Measurements from ENCODE around the gene SUGP2. TPM values are rescaled to one million over a fixed set of nuclear protein-coding genes. Genes with fewer than 3 reads are reported as not detected.
A peak's percentile ranks its signal among the peaks of the same experiment; 100 is the strongest.

Gene SUGP2
- polyA plus RNA-seq, 6 donors from 2014 or later = 7.2 to 16.3 (median 9.2) TPM

DNA sequence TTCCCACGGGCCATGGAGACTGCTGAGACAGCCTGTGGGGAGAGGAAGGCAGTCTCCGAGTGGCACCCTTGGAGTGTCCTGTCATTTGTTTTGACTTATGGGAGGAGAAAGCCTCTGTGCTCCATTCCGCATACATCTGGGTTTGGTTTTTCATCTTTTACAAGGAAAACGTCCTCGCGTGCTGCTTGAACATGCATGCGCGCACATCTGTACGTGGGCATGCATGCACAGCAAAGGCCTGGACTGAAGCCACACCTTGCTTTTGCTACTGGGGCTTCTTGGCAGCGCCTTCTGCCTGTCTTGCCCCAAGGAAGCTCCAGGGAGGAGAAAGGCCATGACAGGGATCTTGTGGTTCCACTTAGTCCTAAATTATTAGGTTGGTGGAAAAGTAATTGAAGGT lies 44.0 kb downstream of the SUGP2 start:
- H3K27ac Mint-ChIP-seq = no peak overlapping the region
- H3K36me3 Mint-ChIP-seq = peaks cover 0 to 12% of the 10 kb centered on the region in 2 donors
- peaks cover 0 to 4% (median 0%) of the 10 kb centered on the region in 3 donors for H3K27me3 Mint-ChIP-seq
- H3K4me3 Mint-ChIP-seq = no peak overlapping the region
- ATAC-seq (ENCODE audit: low read depth in 2 of 2) (no peak), DNase-seq (no peak)
- peaks cover 0 to 4% (median 0%) of the 10 kb centered on the region in 3 donors for H3K4me1 Mint-ChIP-seq
- no peaks in the 10 kb centered on the region for H3K9me3 Mint-ChIP-seq

GRCh38 chr19:18987456-18987855 lies 45.9 kb downstream of the SUGP2 start:
- no peak overlapping the region for H3K27ac Mint-ChIP-seq
- no peaks in the 10 kb centered on the region for H3K36me3 Mint-ChIP-seq
- H3K4me1 Mint-ChIP-seq = peaks cover 0 to 4% (median 0%) of the 10 kb centered on the region in 3 donors
- H3K27me3 Mint-ChIP-seq = peaks cover 0 to 4% (median 3%) of the 10 kb centered on the region in 3 donors
- H3K4me3 Mint-ChIP-seq = no peak overlapping the region
- no peaks in the 10 kb centered on the region for H3K9me3 Mint-ChIP-seq
- no peak for DNase-seq
- ATAC-seq (ENCODE audit: low read depth in 2 of 2) = no peak

- no peak overlapping the region for H3K4me3 Mint-ChIP-seq
- ATAC-seq (ENCODE audit: low read depth in 2 of 2) (no peak), DNase-seq (no peak)
- peak overlapping the region in 1 of 6 donors; percentile 56 for H3K27ac Mint-ChIP-seq
- H3K4me1 Mint-ChIP-seq = peaks cover 0 to 4% (median 0%) of the 10 kb centered on the region in 3 donors
- no peaks in the 10 kb centered on the region for H3K36me3 Mint-ChIP-seq
- no peaks in the 10 kb centered on the region for H3K9me3 Mint-ChIP-seq
- peaks cover 0 to 11% (median 4%) of the 10 kb centered on the region in 3 donors for H3K27me3 Mint-ChIP-seq
Observed at GRCh38 chr19:18985257-18985656, 48.1 kb downstream of the SUGP2 start.

DNA sequence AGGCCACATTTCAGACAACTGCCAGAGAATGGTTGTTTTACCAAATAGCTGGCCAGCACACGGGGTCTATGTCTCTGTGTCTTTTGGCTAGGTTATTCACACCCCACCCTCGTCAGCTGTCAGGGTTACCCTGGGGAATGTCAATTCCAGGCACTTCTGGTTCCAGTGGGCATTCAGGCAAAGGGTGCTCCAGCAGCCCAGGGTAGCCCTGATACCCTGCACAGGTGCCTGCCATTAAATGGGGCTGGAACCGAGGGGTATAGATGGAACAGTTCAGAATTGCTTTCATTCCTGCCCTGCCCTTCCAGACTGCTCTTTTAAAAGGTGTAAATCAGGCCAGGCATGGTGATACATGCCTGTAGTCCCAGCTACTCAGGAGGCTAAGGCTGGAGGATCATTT lies 49.1 kb downstream of the SUGP2 start:
- H3K4me1 Mint-ChIP-seq = peaks cover 0 to 4% (median 0%) of the 10 kb centered on the region in 3 donors
- no peak overlapping the region for H3K4me3 Mint-ChIP-seq
- DNase-seq (no peak), ATAC-seq (ENCODE audit: low read depth in 2 of 2) (no peak)
- H3K9me3 Mint-ChIP-seq = no peaks in the 10 kb centered on the region
- H3K27ac Mint-ChIP-seq = no peak overlapping the region
- peaks cover 0 to 11% (median 4%) of the 10 kb centered on the region in 3 donors for H3K27me3 Mint-ChIP-seq
- H3K36me3 Mint-ChIP-seq = no peaks in the 10 kb centered on the region

GRCh38 chr19:18982669-18983068 lies 50.6 kb downstream of the SUGP2 start:
- Mint-ChIP-seq H3K27ac (no peak overlapping the region), H3K36me3 (no peaks in the 10 kb centered on the region), H3K4me3 (no peak overlapping the region), H3K4me1 (peaks cover 0 to 4% (median 0%) of the 10 kb centered on the region in 3 donors), H3K27me3 (peaks cover 7 to 21% (median 8%) of the 10 kb centered on the region in 3 donors), H3K9me3 (no peaks in the 10 kb centered on the region)
- no peak for DNase-seq
- no peak for ATAC-seq (ENCODE audit: low read depth in 2 of 2)

- DNase-seq (no peak), ATAC-seq (ENCODE audit: low read depth in 2 of 2) (no peak)
- Mint-ChIP-seq H3K27ac (no peak overlapping the region), H3K27me3 (peaks cover 7 to 17% (median 8%) of the 10 kb centered on the region in 3 donors), H3K36me3 (no peaks in the 10 kb centered on the region), H3K9me3 (no peaks in the 10 kb centered on the region), H3K4me1 (peaks cover 0 to 4% (median 0%) of the 10 kb centered on the region in 3 donors), H3K4me3 (no peak overlapping the region)
Observed at GRCh38 chr19:18980432-18981020, 52.8 kb downstream of the SUGP2 start.

DNA sequence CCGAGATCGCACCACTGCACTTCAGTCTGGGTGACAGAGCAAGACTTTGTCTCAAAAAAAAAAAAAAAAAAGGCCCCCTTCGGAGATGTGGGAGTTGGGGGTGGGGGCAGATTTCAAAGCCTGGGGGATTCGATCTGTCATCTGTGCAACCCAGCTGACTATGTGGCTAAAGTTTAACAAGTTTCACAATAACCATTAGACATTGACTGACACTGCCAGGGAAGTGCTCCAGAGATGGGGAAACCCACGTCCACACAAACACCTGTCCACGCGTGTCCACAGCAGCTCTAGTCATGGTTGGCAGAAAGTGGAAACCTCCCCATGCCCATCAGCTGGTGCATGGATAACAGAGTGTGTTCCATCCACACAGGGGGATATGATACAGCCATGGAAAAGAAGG lies 54.7 kb downstream of the SUGP2 start:
- DNase-seq (no peak), ATAC-seq (ENCODE audit: low read depth in 2 of 2) (no peak)
- no peaks in the 10 kb centered on the region for H3K9me3 Mint-ChIP-seq
- H3K36me3 Mint-ChIP-seq = no peaks in the 10 kb centered on the region
- peak overlapping the region in 1 of 6 donors; percentile 27 for H3K27ac Mint-ChIP-seq
- H3K4me1 Mint-ChIP-seq = no peaks in the 10 kb centered on the region
- H3K27me3 Mint-ChIP-seq = peaks cover 7 to 17% (median 8%) of the 10 kb centered on the region in 3 donors
- H3K4me3 Mint-ChIP-seq = no peak overlapping the region

- no peak for ATAC-seq (ENCODE audit: low read depth in 2 of 2)
- no peak overlapping the region for H3K4me3 Mint-ChIP-seq
- no peak for DNase-seq
- no peak overlapping the region for H3K27ac Mint-ChIP-seq
- no peaks in the 10 kb centered on the region for H3K4me1 Mint-ChIP-seq
- no peaks in the 10 kb centered on the region for H3K9me3 Mint-ChIP-seq
- H3K36me3 Mint-ChIP-seq = no peaks in the 10 kb centered on the region
- peaks cover 4 to 18% (median 13%) of the 10 kb centered on the region in 3 donors for H3K27me3 Mint-ChIP-seq
Observed at GRCh38 chr19:18975869-18976268, 57.4 kb downstream of the SUGP2 start.

GRCh38 chr19:18975011-18975410 lies 58.3 kb downstream of the SUGP2 start:
- no peak for DNase-seq
- Mint-ChIP-seq H3K4me3 (no peak overlapping the region), H3K27me3 (peaks cover 8 to 18% (median 13%) of the 10 kb centered on the region in 3 donors), H3K9me3 (no peaks in the 10 kb centered on the region), H3K36me3 (no peaks in the 10 kb centered on the region), H3K27ac (no peak overlapping the region), H3K4me1 (no peaks in the 10 kb centered on the region)
- no peak for ATAC-seq (ENCODE audit: low read depth in 2 of 2)

DNA sequence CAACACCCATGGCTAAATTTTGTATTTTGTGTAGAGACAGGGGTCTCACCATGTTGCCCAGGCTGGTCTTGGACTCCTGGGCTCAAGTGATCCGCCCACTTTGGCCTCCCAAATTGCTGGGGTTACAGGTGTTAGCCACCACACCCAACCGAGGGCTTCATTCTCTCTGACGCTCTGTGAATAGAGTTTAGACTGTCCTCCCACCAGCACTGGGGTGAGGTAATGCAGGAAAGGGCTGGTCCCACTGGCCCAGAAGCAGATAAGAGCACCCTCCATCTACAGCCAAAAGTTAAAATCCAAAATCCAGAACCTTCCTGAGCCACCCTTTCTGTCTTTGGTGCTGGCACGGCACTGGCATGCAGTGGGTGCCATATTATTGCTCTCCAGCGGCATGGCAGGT lies 60.5 kb downstream of the SUGP2 start:
- Mint-ChIP-seq H3K9me3 (peaks cover 0 to 5% (median 3%) of the 10 kb centered on the region in 7 donors), H3K36me3 (no peaks in the 10 kb centered on the region), H3K27me3 (peaks cover 4 to 18% (median 6%) of the 10 kb centered on the region in 3 donors), H3K27ac (no peak overlapping the region), H3K4me1 (no peaks in the 10 kb centered on the region), H3K4me3 (no peak overlapping the region)
- DNase-seq = no peak
- no peak for ATAC-seq (ENCODE audit: low read depth in 2 of 2)

DNA sequence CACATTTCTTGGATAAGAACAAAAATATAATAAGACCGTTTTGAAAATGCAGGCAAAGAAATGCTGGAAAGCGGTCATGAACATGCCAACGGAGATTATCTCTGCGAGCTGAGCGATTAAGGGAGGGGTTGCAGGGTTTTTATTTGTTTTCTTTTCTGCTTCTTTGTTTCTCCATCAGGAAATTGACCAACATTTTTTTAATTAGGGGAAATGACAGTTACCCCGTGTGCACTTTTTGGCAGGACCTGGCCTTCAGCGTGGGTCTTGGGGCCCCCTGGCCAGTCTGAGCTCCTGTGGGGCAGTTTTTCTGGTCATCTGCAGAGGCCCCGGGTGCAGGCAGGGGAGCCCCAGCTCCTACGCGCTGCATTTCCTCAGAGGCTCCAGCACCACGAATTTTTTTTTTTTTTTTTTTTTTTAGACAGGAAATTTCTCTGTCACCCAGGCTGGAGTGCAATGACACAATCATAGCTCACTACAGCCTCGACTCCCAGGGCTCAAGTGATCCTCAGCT lies 61.0 kb downstream of the SUGP2 start:
- H3K4me3 Mint-ChIP-seq = no peak overlapping the region
- H3K27ac Mint-ChIP-seq = no peak overlapping the region

GRCh38 chr19:18969931-18970659 lies 63.2 kb downstream of the SUGP2 start:
- DNase-seq = no peak
- H3K4me1 Mint-ChIP-seq = no peaks in the 10 kb centered on the region

More for the DNA sequence above, 61.0 kb downstream of the SUGP2 start:
- Mint-ChIP-seq H3K4me1 (no peaks in the 10 kb centered on the region), H3K9me3 (peaks cover 0 to 5% (median 3%) of the 10 kb centered on the region in 7 donors), H3K36me3 (no peaks in the 10 kb centered on the region), H3K27me3 (peaks cover 4 to 21% (median 6%) of the 10 kb centered on the region in 3 donors)
- no peak for ATAC-seq (ENCODE audit: low read depth in 2 of 2)
- DNase-seq = no peak

GRCh38 chr19:18967358-18968146 lies 65.8 kb downstream of the SUGP2 start:
- ATAC-seq (ENCODE audit: low read depth in 2 of 2) = no peak
- Mint-ChIP-seq H3K9me3 (peaks cover 0 to 5% (median 3%) of the 10 kb centered on the region in 7 donors), H3K4me3 (no peak overlapping the region), H3K36me3 (no peaks in the 10 kb centered on the region), H3K27me3 (peaks cover 4 to 32% (median 9%) of the 10 kb centered on the region in 3 donors), H3K4me1 (no peaks in the 10 kb centered on the region), H3K27ac (peak overlapping the region in 1 of 6 donors; percentile 44)
- no peak for DNase-seq

More at GRCh38 chr19:18969931-18970659, 63.2 kb downstream of the SUGP2 start:
- Mint-ChIP-seq H3K4me3 (no peak overlapping the region), H3K36me3 (no peaks in the 10 kb centered on the region), H3K9me3 (peaks cover 0 to 5% (median 3%) of the 10 kb centered on the region in 7 donors), H3K27me3 (peaks cover 4 to 30% (median 6%) of the 10 kb centered on the region in 3 donors), H3K27ac (no peak overlapping the region)
- ATAC-seq (ENCODE audit: low read depth in 2 of 2) = no peak
